K562 (cell line): ENCODE measurements around the gene CCDC136. TPM values are rescaled to one million over a fixed set of nuclear protein-coding genes. Genes with fewer than 3 reads are reported as not detected.

Experiments
- BRF2 ChIP-seq: IDR thresholded peaks from 3 replicates; pipeline ENCODE4 v1.6.1; 2011; ENCODE audit warnings: borderline replicate concordance, mild to moderate bottlenecking; ENCODE audit not compliant: insufficient read length, insufficient read depth
- CGGBP1 ChIP-seq: fragments of 250-450 bp; sonication (Bioruptor Pico); IDR thresholded peaks from 2 replicates; pipeline ENCODE4 v1.9.0; 2021; ENCODE audit warnings: mild to moderate bottlenecking
- HDAC8 ChIP-seq: fragments of 450-650 bp; IDR thresholded peaks from 2 replicates; pipeline ENCODE4 v1.6.1; 2016; ENCODE audit warnings: mild to moderate bottlenecking, missing genetic modification characterization, moderate library complexity, missing compliant biosample characterization
- PHF20 ChIP-seq: fragments of 450-650 bp; IDR thresholded peaks from 2 replicates; pipeline ENCODE4 v1.6.1; 2018; ENCODE audit not compliant: partially characterized antibody
- POU5F1 ChIP-seq: fragments of 150-350 bp; IDR thresholded peaks from 2 replicates; pipeline ENCODE4 v1.6.1; 2014; ENCODE audit warnings: borderline replicate concordance, low read length, low read depth, mild to moderate bottlenecking; ENCODE audit not compliant: partially characterized antibody
- REST ChIP-seq, 2 experiments: fragments of 450-650 bp; formaldehyde crosslinking in 1 of 2; IDR thresholded peaks; 2 replicates each; pipeline versions ENCODE4 v1.4.0 to v1.6.1; 2014 to 2020; ENCODE audit warnings: mild to moderate bottlenecking in 2 of 2, borderline replicate concordance in 1 of 2, low read depth in 1 of 2
- RNF2 ChIP-seq: sonication (generic); IDR thresholded peaks from 2 replicates; pipeline ENCODE4 v1.6.1; 2016
- SIRT6 ChIP-seq: IDR thresholded peaks from one replicate; pipeline ENCODE4 v1.6.1; 2012; ENCODE audit warnings: low read depth, mild to moderate bottlenecking, control low read depth, inconsistent platforms, low read length, moderate library complexity
- THRA ChIP-seq: fragments of 450-650 bp; IDR thresholded peaks from 2 replicates; pipeline ENCODE4 v1.6.1; 2017; ENCODE audit warnings: mild to moderate bottlenecking, moderate library complexity
- U2AF2 ChIP-seq: fragments of 200-400 bp; formaldehyde crosslinking; optimal IDR thresholded peaks from 2 replicates; pipeline ENCODE3; 2017; ENCODE audit warnings: low read depth, mild to moderate bottlenecking, low read length
- ZKSCAN3 ChIP-seq: fragments of 250-450 bp; sonication (Bioruptor Pico); IDR thresholded peaks from 2 replicates; pipeline ENCODE4 v1.4.0; 2020
- ZNF316 ChIP-seq: fragments of 450-650 bp; IDR thresholded peaks from 2 replicates; pipeline ENCODE4 v1.6.1; 2016
- ZNF395 ChIP-seq: fragments of 200-800 bp; sonication (Bioruptor generic); IDR thresholded peaks from 2 replicates; pipeline ENCODE4 v1.6.1; 2017; ENCODE audit warnings: missing genetic modification characterization, missing compliant biosample characterization
- ZNF644 ChIP-seq: fragments of 200-800 bp; sonication (Bioruptor generic); IDR thresholded peaks from 2 replicates; pipeline ENCODE4 v1.6.1; 2016; ENCODE audit warnings: low read depth, missing genetic modification characterization, missing compliant biosample characterization
- polyA plus RNA-seq, 8 experiments: library from polyadenylated mRNA; depleted of rRNA in 4 of 8; stranded (reverse) in 5 of 8; unstranded in 3 of 8; fragments of >200 nt; fragmentation: Nextera tagmentation in 2 of 8; fragmentation: Illumina TruSeq in 1 of 8; extraction: Ambion mirVana in 2 of 8; extraction: Trizol in 1 of 8; gene quantifications; 2 replicates each; pipeline versions ENCODE4 v1.2.1 to v1.2.3, GENCODE V29; 2011 to 2014; ENCODE audit warnings: inconsistent platforms in 1 of 8, missing spikeins in 1 of 8
- total RNA-seq, 7 experiments: library from RNA; depleted of rRNA in 6 of 7; stranded (reverse); fragments of >200 nt in 6 of 7; fragmentation: Illumina TruSeq in 2 of 7; extraction: Trizol in 2 of 7; gene quantifications; 2 replicates each; pipeline versions ENCODE4 v1.2.1 to v1.2.3, GENCODE V29; 2011 to 2021; ENCODE audit warnings: low replicate concordance in 1 of 7

The CCDC136 gene
- total and polyA plus RNA-seq, 9 of the 15 experiments (the other 6 are each of a cell fraction or from before 2014, with no cell fraction given) = 2.4 to 40.8 (median 26.5) TPM

GRCh38 chr7:128792471-128793180, 858 bp downstream of the CCDC136 start (continued):
- TF ChIP-seq REST (IDR thresholded peaks at IDR 0.05; ENCODE audit: borderline replicate concordance) (no peak), REST (CRISPR knock-in tag; IDR thresholded peaks at IDR 0.05; ENCODE audit: low read depth) (0 out of 2 replicates have a peak, but pooled peaks have one; percentile 40), CGGBP1 (no peak), ZNF644 (no peak), ZNF316 (no peak), U2AF2 (no peak), BRF2 (no peak), RNF2 (no peak; the same call in 1 of the 2 replicates), POU5F1 (no peak), ZKSCAN3 (CRISPR knock-in tag) (no peak), THRA (no peak; the same call in 1 of the 2 replicates), SIRT6 (no peak), ZNF395 (no peak; the same call in 1 of the 2 replicates), PHF20 (no peak), HDAC8 (tag) (no peak)
